HCT116 (cell line): ENCODE results near the gene IL22RA1. TPM values are rescaled to one million over a fixed set of nuclear protein-coding genes. Genes with fewer than 3 reads are reported as not detected.

ENCODE experiments used
- ATAC-seq: fragments of 200-7000 bp; cut with Tn5 transposase; 2 replicates; pipeline ENCODE4 v1.9.1; 2020; ENCODE audit warnings: mild to moderate bottlenecking, moderate library complexity
- BruUV-seq: library from RNA; stranded (reverse); fragments of 400-500 nt; replicated peaks from 2 replicates; lab custom pipeline; 2021; lab: Mats Ljungman, UMichigan
- CTCF ChIA-PET: fragments of 300-600 bp; sonication (Branson Sonifier 250); formaldehyde crosslinking; loops from one replicate; lab custom pipeline; 2021; ENCODE audit warnings: antibody characterized with exemption; lab: Charles Lee
- POLR2A ChIA-PET: fragments of 300-600, 350-600 bp; sonication (Branson Sonifier 250); formaldehyde crosslinking; loops from one replicate; lab custom pipeline; 2021; ENCODE audit warnings: antibody characterized with exemption; lab: Charles Lee
- RAD21 ChIA-PET, 2 experiments: fragments of 300-600 bp; sonication (Branson Sonifier 250); formaldehyde crosslinking; loops; one replicate each; lab custom pipeline; 2023; ENCODE audit warnings: low total read pairs in 2 of 2; ENCODE audit not compliant: uncharacterized antibody in 2 of 2, unreplicated experiment in 2 of 2, low non-redundant PET in 1 of 2; lab: Charles Lee
- DNase-seq: peaks from one replicate; pipeline ENCODE4 v3.0.0-alpha.2; 2010; ENCODE audit warnings: low read depth, low spot score
- H2AFZ ChIP-seq: fragments of 200-600 bp; shearing (Covaris generic), sonication (generic); 2 replicates; pipeline ENCODE4 v1.6.1; 2017; ENCODE audit warnings: low read depth, mixed run types, mixed read lengths, antibody characterized with exemption, low read length; ENCODE audit not compliant: poor library complexity, severe bottlenecking
- H3K27ac ChIP-seq: 2 replicates; pipeline ENCODE4 v1.5.1; 2012; ENCODE audit warnings: low read depth, low read length
- H3K27me3 ChIP-seq: fragments of 200-600 bp; sonication (generic); 2 replicates; pipeline ENCODE4 v1.6.1; 2016; ENCODE audit warnings: mixed run types, low read length, mixed read lengths; ENCODE audit not compliant: insufficient read depth
- H3K36me3 ChIP-seq, 2 experiments: fragments of 200-500 bp in 1 of 2; fragments of 200-600 bp in 1 of 2; sonication (Bioruptor generic) in 1 of 2; sonication (generic) in 1 of 2; 2 replicates each; pipeline versions ENCODE4 v1.5.1 to v1.6.1; 2014 to 2016; ENCODE audit warnings: low read length in 2 of 2, inconsistent platforms in 1 of 2, mixed read lengths in 1 of 2, mixed run types in 1 of 2; ENCODE audit not compliant: insufficient read depth in 2 of 2, control insufficient read depth in 1 of 2
- H3K4me1 ChIP-seq, 2 experiments: fragments of 200-600 bp in 1 of 2; sonication (generic) in 1 of 2; 2 replicates each; pipeline versions ENCODE4 v1.5.1 to v1.6.1; 2012 to 2017; ENCODE audit warnings: low read length in 2 of 2, inconsistent platforms in 1 of 2, mild to moderate bottlenecking in 1 of 2, mixed read lengths in 1 of 2, mixed run types in 1 of 2, moderate library complexity in 1 of 2; ENCODE audit not compliant: insufficient read depth in 2 of 2, control insufficient read depth in 1 of 2
- H3K4me2 ChIP-seq: fragments of 200-600 bp; sonication (generic); 2 replicates; pipeline ENCODE4 v1.6.1; 2017; ENCODE audit warnings: mixed run types, low read length, mixed read lengths
- H3K4me3 ChIP-seq, 2 experiments: fragments of 200-600 bp in 1 of 2; sonication (generic) in 1 of 2; replicated peaks in 1 of 2; 2 replicates each; pipeline ENCODE4 v1.5.1; 2011 to 2016; ENCODE audit warnings: low read length in 2 of 2, control low read depth in 1 of 2, low read depth in 1 of 2, mild to moderate bottlenecking in 1 of 2, mixed read lengths in 1 of 2, mixed run types in 1 of 2
- H3K79me2 ChIP-seq: fragments of 200-600 bp; sonication (generic); 2 replicates; pipeline ENCODE4 v1.6.1; 2017; ENCODE audit warnings: mild to moderate bottlenecking, mixed run types, low read length, moderate library complexity, mixed read lengths; ENCODE audit not compliant: insufficient read depth
- H3K9ac ChIP-seq: fragments of 200-600 bp; sonication (generic); 2 replicates; pipeline ENCODE4 v1.6.1; 2016; ENCODE audit warnings: low read length, mixed read lengths
- H3K9me2 ChIP-seq: fragments of 200-600 bp; sonication (generic), shearing (Covaris generic); 2 replicates; pipeline ENCODE4 v1.6.1; 2017; ENCODE audit warnings: mixed run types, mild to moderate bottlenecking, moderate library complexity; ENCODE audit not compliant: insufficient read depth
- H3K9me3 ChIP-seq, 2 experiments: fragments of 200-500 bp in 1 of 2; fragments of 200-600 bp in 1 of 2; sonication (Bioruptor generic) in 1 of 2; sonication (generic) in 1 of 2; 2 replicates each; pipeline ENCODE4 v1.6.1; 2014 to 2017; ENCODE audit warnings: low read length in 2 of 2, mixed read lengths in 2 of 2, inconsistent platforms in 1 of 2, low read depth in 1 of 2, mild to moderate bottlenecking in 1 of 2, mixed run types in 1 of 2, moderate library complexity in 1 of 2; ENCODE audit not compliant: control insufficient read depth in 1 of 2, insufficient read depth in 1 of 2
- H4K20me1 ChIP-seq: fragments of 200-600 bp; sonication (generic), shearing (Covaris generic); 2 replicates; pipeline ENCODE4 v1.6.1; 2017; ENCODE audit warnings: mixed run types, mild to moderate bottlenecking, moderate library complexity; ENCODE audit not compliant: insufficient read depth
- CEBPB ChIP-seq: IDR thresholded peaks from 2 replicates; pipeline ENCODE4 v1.6.1; 2012; ENCODE audit warnings: low read depth
- FOSL1 ChIP-seq: IDR thresholded peaks from 2 replicates; pipeline ENCODE4 v1.6.1; 2012; ENCODE audit warnings: low read depth
- MAX ChIP-seq: IDR thresholded peaks from 2 replicates; pipeline ENCODE4 v1.6.1; 2012
- RAD21 ChIP-seq: IDR thresholded peaks from 2 replicates; pipeline ENCODE4 v1.6.1; 2012; ENCODE audit warnings: low read depth, mild to moderate bottlenecking
- SIN3A ChIP-seq: IDR thresholded peaks from 2 replicates; pipeline ENCODE4 v1.6.1; 2012; ENCODE audit warnings: low read depth
- SP1 ChIP-seq: IDR thresholded peaks from 2 replicates; pipeline ENCODE4 v1.6.1; 2012; ENCODE audit warnings: low read depth
- intact Hi-C: fragments of 100-400 bp; cut with micrococcal nuclease; formaldehyde crosslinking; loops from 2 replicates; pipeline ENCODE4 v1.10.0; 2022
- total RNA-seq: library from RNA; stranded (reverse); gene quantifications from one replicate; pipeline ENCODE4 v1.2.1, GENCODE V29; 2021; ENCODE audit not compliant: unreplicated experiment

Gene IL22RA1
- total RNA-seq, 1 experiment from 2014 or later, result 2.1 TPM

GRCh38 chr1:24084050-24084449, 58.9 kb downstream of the IL22RA1 start:
- Histone ChIP-seq H3K79me2 (no peaks in the 10 kb centered on the region), H3K9ac (no peak overlapping the region), H3K4me1 (no peaks in the 10 kb centered on the region), H3K36me3 (no peaks in the 10 kb centered on the region), H3K4me3 (no peak overlapping the region), H2AFZ (no peak overlapping the region), H3K27me3 (no peaks in the 10 kb centered on the region), H3K27ac (no peak overlapping the region), H3K9me3 (no peaks in the 10 kb centered on the region), H3K4me2 (no peak overlapping the region), H3K9me2 (no peaks in the 10 kb centered on the region), H4K20me1 (no peaks in the 10 kb centered on the region)
- BruUV-seq, result no TSS peak
- ChIA-PET CTCF (no interaction called here), POLR2A (no interaction called here), RAD21 (no interaction called here)
- ATAC-seq, result no peak
- no peak for TF ChIP-seq SP1
- no peak for TF ChIP-seq CEBPB
- intact Hi-C loops, result no loop called here
- DNase-seq, result no peak

DNA sequence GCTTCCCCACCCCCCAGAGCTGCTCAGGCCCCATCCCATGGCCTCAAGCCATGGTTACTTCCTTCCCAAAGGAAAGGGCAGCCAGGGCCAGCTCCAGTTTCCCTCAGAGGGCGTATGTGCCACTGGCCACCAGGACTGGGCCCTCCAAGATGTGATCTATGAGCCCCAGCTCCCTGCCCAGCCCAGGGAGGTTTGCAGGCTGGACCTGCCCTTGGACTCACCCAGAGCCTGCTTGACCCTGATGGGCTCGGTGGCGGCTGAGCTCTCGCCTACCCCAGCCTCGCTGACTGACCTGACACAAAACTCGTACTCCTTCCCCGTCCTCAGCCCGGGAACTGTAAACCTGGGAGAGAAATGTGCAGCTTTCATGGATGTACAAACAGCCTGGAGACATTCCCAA, 60.6 kb downstream of the IL22RA1 start:
- ChIA-PET POLR2A (no interaction called here), CTCF (no interaction called here), RAD21 (no interaction called here)
- H2AFZ ChIP-seq, result no peak overlapping the region
- H3K9me2 ChIP-seq, result no peaks in the 10 kb centered on the region
- no peaks in the 10 kb centered on the region for H3K4me1 ChIP-seq
- H3K4me3 ChIP-seq, result no peak overlapping the region
- no peak overlapping the region for H3K9ac ChIP-seq
- no peak overlapping the region for H3K27ac ChIP-seq
- H3K9me3 ChIP-seq, result no peaks in the 10 kb centered on the region
- no peaks in the 10 kb centered on the region for H3K79me2 ChIP-seq
- DNase-seq (no peak), ATAC-seq (no peak)
- no peaks in the 10 kb centered on the region for H3K36me3 ChIP-seq
- H4K20me1 ChIP-seq, result no peaks in the 10 kb centered on the region
- no peak for TF ChIP-seq FOSL1
- TF ChIP-seq RAD21, result no peak
- no peak for TF ChIP-seq SIN3A
- no peak for TF ChIP-seq CEBPB
- no peak for TF ChIP-seq MAX
- H3K4me2 ChIP-seq, result no peak overlapping the region
- no peaks in the 10 kb centered on the region for H3K27me3 ChIP-seq
- intact Hi-C loops, result no loop called here
- BruUV-seq, result no TSS peak
